Measurements from ENCODE around the gene CLDN9. TPM values are rescaled to one million over a fixed set of nuclear protein-coding genes. Genes with fewer than 3 reads are reported as not detected.
A peak's percentile ranks its signal among the peaks of the same experiment; 100 is the strongest.

The CLDN9 gene
- polyA plus RNA-seq, 1 donor from 2014 or later = not detected

DNA sequence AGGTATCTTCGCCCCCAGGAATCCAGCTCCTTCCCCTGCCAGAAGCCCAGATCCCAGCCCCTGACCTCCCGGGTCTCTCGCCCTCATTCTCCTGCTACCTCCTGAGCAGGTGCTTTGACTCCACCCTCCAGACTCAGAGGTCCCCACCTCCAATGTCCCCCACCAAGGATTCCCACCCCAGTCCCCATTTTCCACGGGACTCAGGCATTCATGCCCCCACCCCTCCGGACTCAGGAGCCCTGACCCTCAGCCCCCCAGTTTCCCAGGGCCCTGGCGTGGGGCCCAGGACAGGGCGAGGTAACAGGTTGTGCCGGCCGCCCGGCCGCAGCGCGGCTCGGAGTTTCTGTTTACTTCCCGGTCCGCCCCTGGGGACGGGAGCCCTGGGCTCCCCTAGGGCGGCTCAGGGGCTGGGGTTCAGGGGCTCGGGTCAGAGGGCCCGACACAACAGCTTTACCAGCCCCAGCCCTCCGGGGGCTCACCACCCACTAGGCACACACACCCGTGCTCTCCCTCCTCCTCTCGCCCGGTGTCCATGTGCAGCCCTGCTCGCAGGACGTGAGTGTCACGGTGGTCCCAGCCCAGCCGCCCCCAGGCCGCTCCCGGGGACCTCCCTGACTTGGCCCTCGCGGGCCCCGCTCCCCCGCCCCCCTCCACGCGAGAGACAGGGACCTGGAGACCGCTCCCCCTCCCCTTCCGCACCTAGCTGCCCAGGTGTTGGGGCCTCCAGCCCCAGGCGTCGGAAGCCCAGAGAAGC is 23.4 kb downstream of the CLDN9 start:
- no peak overlapping the region for H3K9ac ChIP-seq (ENCODE audit: low read length)
- no peak overlapping the region for H3K27ac ChIP-seq (ENCODE audit: low read length)
- no peak overlapping the region for H2AFZ ChIP-seq (ENCODE audit: low read depth, low read length)
- no peak overlapping the region for H3K4me3 ChIP-seq (ENCODE audit: low read length)
- H3K4me2 ChIP-seq (ENCODE audit: low read length) = no peak overlapping the region
- no peaks in the 10 kb centered on the region for H3K36me3 ChIP-seq (ENCODE audit: insufficient read depth, low read length)
- no peaks in the 10 kb centered on the region for H4K20me1 ChIP-seq (ENCODE audit: insufficient read depth)
- no peaks in the 10 kb centered on the region for H3F3A ChIP-seq (ENCODE audit: insufficient read depth, low read length, poor library complexity, severe bottlenecking)
- no peaks in the 10 kb centered on the region for H3K9me3 ChIP-seq (ENCODE audit: low read length)
- H3K9me2 ChIP-seq (ENCODE audit: insufficient read depth, low read length) = no peaks in the 10 kb centered on the region
- TF ChIP-seq EP300 (conservative IDR thresholded peaks at IDR 0.05; ENCODE audit: poor library complexity, severe bottlenecking) (no peak), EZH2 (IDR thresholded peaks at IDR 0.05; ENCODE audit: borderline replicate concordance, insufficient read depth, low read length, poor library complexity, severe bottlenecking) (peak; percentile 82)
- H3K79me2 ChIP-seq (replicated peaks; ENCODE audit: insufficient read depth, low read length) = no peaks in the 10 kb centered on the region
- peaks cover 72% of the 10 kb centered on the region for H3K27me3 ChIP-seq (ENCODE audit: insufficient read depth, low read depth, low read length)

DNA sequence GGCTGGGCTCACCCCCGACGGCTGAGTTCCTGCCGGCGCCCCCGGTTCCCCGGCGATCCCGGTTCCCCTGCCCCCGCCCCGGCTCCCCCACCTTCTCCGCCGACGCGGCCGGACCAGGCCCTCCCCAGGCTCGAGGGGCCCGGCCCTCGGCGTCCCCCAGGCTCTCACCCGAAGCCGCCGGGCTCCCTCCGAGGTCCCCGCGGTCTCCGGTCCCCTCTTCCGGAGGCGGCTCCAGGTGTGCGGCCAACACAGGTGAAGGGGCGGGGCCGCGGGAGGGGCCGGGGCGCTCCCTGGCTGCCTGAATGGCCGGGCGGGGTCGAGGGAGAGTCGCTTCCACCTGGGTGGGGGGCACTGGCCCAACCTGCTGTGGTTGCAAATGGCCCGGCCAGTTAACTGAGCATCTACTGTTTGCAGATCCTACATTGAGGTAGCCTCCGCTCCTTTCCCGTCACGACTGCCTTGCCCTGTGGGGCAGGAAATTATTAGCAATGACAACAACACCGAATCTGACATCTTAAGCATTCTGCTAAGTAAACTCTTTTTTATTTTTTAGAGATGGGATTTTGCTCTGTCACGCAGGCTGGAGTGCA is 24.1 kb downstream of the CLDN9 start, which contains the start of gene BICDL2:
BICDL2 (minus strand) TSS at position 219 of the 590 bp plus-strand sequence. CDS start 1,448 bp downstream, outside the sequence.
- no peaks in the 10 kb centered on the region for H3K36me3 ChIP-seq (ENCODE audit: insufficient read depth, low read length)
- H3K9me3 ChIP-seq (ENCODE audit: low read length) = no peaks in the 10 kb centered on the region
- H3K79me2 ChIP-seq (replicated peaks; ENCODE audit: insufficient read depth, low read length) = no peaks in the 10 kb centered on the region
- no peak within 1 kb of the TSS for H2AFZ ChIP-seq (ENCODE audit: low read depth, low read length)
- no peak within 1 kb of the TSS for H3K4me3 ChIP-seq (ENCODE audit: low read length)
- H3K4me2 ChIP-seq (ENCODE audit: low read length) = no peak within 1 kb of the TSS
- H4K20me1 ChIP-seq (ENCODE audit: insufficient read depth) = no peaks in the 10 kb centered on the region
- no peak within 1 kb of the TSS for H3K9ac ChIP-seq (ENCODE audit: low read length)
- no peak within 1 kb of the TSS for H3K27ac ChIP-seq (ENCODE audit: low read length)
- H3K9me2 ChIP-seq (ENCODE audit: insufficient read depth, low read length) = no peaks in the 10 kb centered on the region
- H3F3A ChIP-seq (ENCODE audit: insufficient read depth, low read length, poor library complexity, severe bottlenecking) = no peaks in the 10 kb centered on the region
- TF ChIP-seq CTCF (IDR thresholded peaks at IDR 0.05; ENCODE audit: poor library complexity, severe bottlenecking) (no peak), EP300 (conservative IDR thresholded peaks at IDR 0.05; ENCODE audit: poor library complexity, severe bottlenecking) (no peak), RAD21 (conservative IDR thresholded peaks at IDR 0.05) (no peak), SMC3 (conservative IDR thresholded peaks at IDR 0.05; ENCODE audit: poor library complexity) (no peak), TAF1 (IDR thresholded peaks at IDR 0.05; ENCODE audit: low read depth) (no peak), POLR2AphosphoS5 (IDR thresholded peaks at IDR 0.05) (no peak), MXI1 (conservative IDR thresholded peaks at IDR 0.05; ENCODE audit: poor library complexity, severe bottlenecking) (no peak), REST (IDR thresholded peaks at IDR 0.05; ENCODE audit: borderline replicate concordance) (no peak), EZH2 (IDR thresholded peaks at IDR 0.05; ENCODE audit: borderline replicate concordance, insufficient read depth, low read length, poor library complexity, severe bottlenecking) (no peak)
- peaks cover 76% of the 10 kb centered on the region for H3K27me3 ChIP-seq (ENCODE audit: insufficient read depth, low read depth, low read length)

Data from neural cell (in vitro differentiated cells).